B cell (primary cell): Measurements from ENCODE around the gene TMEM38A. TPM values are rescaled to one million over a fixed set of nuclear protein-coding genes. Genes with fewer than 3 reads are reported as not detected.

ENCODE experiments used
- ATAC-seq: fragments of 200-7000 bp; cut with Tn5 transposase; one replicate; pipeline ENCODE4 v1.10.0; 2021; ENCODE audit warnings: low read depth, mild to moderate bottlenecking, moderate number of reproducible peaks, moderate library complexity
- CTCF ChIA-PET: fragments of 350-600 bp; sonication (Branson Sonifier 250); formaldehyde crosslinking; loops from one replicate; lab custom pipeline; 2021; ENCODE audit warnings: antibody characterized with exemption, inconsistent platforms; lab: Charles Lee
- POLR2A ChIA-PET: fragments of 350-600 bp; sonication (Branson Sonifier 250); formaldehyde crosslinking; loops from one replicate; lab custom pipeline; 2021; ENCODE audit warnings: antibody characterized with exemption; lab: Charles Lee
- DNase-seq: peaks from one replicate; pipeline ENCODE4 v3.0.0; 2013
- H2AFZ ChIP-seq: 2 replicates; pipeline ENCODE4 v1.6.1; 2012; ENCODE audit warnings: mild to moderate bottlenecking, low read depth, low read length; ENCODE audit not compliant: insufficient read depth, poor library complexity, severe bottlenecking
- H3K27ac ChIP-seq, 2 donors: 1 replicate in 1 of 2; 2 replicates in 1 of 2; pipeline ENCODE4 v1.5.1; 2012 to 2013; ENCODE audit warnings: low read length in 2 of 2, mild to moderate bottlenecking in 2 of 2, moderate library complexity in 1 of 2
- H3K27me3 ChIP-seq, 4 experiments: fragments of 200-600 bp in 1 of 4; sonication (generic) in 1 of 4; replicated peaks in 1 of 4; 1 replicate in 2 of 4; 2 replicates in 2 of 4; pipeline versions ENCODE4 v1.6.1 to v1.7.0; 2013 to 2016; ENCODE audit warnings: low read length in 3 of 4, mild to moderate bottlenecking in 2 of 4, mixed read lengths in 1 of 4, moderate library complexity in 1 of 4; ENCODE audit not compliant: insufficient read depth in 4 of 4, control insufficient read depth in 3 of 4; ENCODE audit errors: control extremely low read depth in 1 of 4
- H3K36me3 ChIP-seq, 2 experiments: replicated peaks in 1 of 2; 1 replicate in 1 of 2; 2 replicates in 1 of 2; pipeline versions ENCODE4 v1.6.1 to v1.7.1; 2013; ENCODE audit warnings: low read length in 1 of 2; ENCODE audit not compliant: insufficient read depth in 2 of 2, control insufficient read depth in 1 of 2; ENCODE audit errors: control extremely low read depth in 1 of 2, extremely low read depth in 1 of 2
- H3K4me1 ChIP-seq, 2 donors: fragments of 200-600 bp in 1 of 2; sonication (generic) in 1 of 2; 1 replicate in 1 of 2; 2 replicates in 1 of 2; pipeline versions ENCODE4 v1.5.1 to v1.6.1; 2013 to 2017; ENCODE audit warnings: low read length in 2 of 2; ENCODE audit not compliant: control insufficient read depth in 2 of 2, insufficient read depth in 2 of 2
- H3K4me2 ChIP-seq: replicated peaks from 2 replicates; pipeline ENCODE3; 2012; ENCODE audit warnings: mild to moderate bottlenecking, low read depth, low read length; ENCODE audit not compliant: poor library complexity, severe bottlenecking
- H3K4me3 ChIP-seq, 5 experiments: fragments of 200-600 bp in 1 of 5; sonication (generic) in 1 of 5; 1 replicate in 3 of 5; 2 replicates in 2 of 5; pipeline versions ENCODE4 v1.5.1 to v1.7.0; 2011 to 2016; ENCODE audit warnings: low read length in 4 of 5, mild to moderate bottlenecking in 4 of 5, low read depth in 2 of 5, control low read depth in 1 of 5, moderate library complexity in 1 of 5; ENCODE audit not compliant: insufficient read depth in 1 of 5; ENCODE audit errors: control extremely low read depth in 1 of 5, extremely low read depth in 1 of 5
- H3K79me2 ChIP-seq: fragments of 200-600 bp; sonication (generic); one replicate; pipeline ENCODE4 v1.6.0; 2016; ENCODE audit warnings: low read length; ENCODE audit not compliant: control insufficient read depth, insufficient read depth
- H3K9ac ChIP-seq: fragments of 200-600 bp; sonication (generic); 2 replicates; pipeline ENCODE4 v1.6.1; 2017; ENCODE audit warnings: mild to moderate bottlenecking, low read length, moderate library complexity
- H3K9me3 ChIP-seq, 3 donors: one replicate each; pipeline versions ENCODE4 v1.6.1 to v1.7.1; 2013; ENCODE audit warnings: low read length in 2 of 3; ENCODE audit not compliant: control insufficient read depth in 2 of 3, insufficient read depth in 1 of 3; ENCODE audit errors: control extremely low read depth in 1 of 3
- H4K20me1 ChIP-seq: 2 replicates; pipeline ENCODE4 v1.6.0; 2012; ENCODE audit warnings: mild to moderate bottlenecking, low read length; ENCODE audit not compliant: insufficient read depth, control insufficient read depth, poor library complexity, severe bottlenecking
- H3K27ac Mint-ChIP-seq: one replicate; pipeline ENCODE4 v1.8.0; 2021; ENCODE audit warnings: mixed read lengths
- H3K27me3 Mint-ChIP-seq: one replicate; pipeline ENCODE4 v1.8.0; 2021; ENCODE audit warnings: mixed read lengths
- H3K4me1 Mint-ChIP-seq: one replicate; pipeline ENCODE4 v1.8.0; 2021; ENCODE audit warnings: mixed read lengths
- H3K4me3 Mint-ChIP-seq: one replicate; pipeline ENCODE4 v1.8.0; 2021; ENCODE audit warnings: mixed read lengths
- H3K9me3 Mint-ChIP-seq: one replicate; pipeline ENCODE4 v1.8.0; 2022; ENCODE audit warnings: mixed read lengths; ENCODE audit not compliant: insufficient read depth
- EZH2 ChIP-seq: IDR thresholded peaks from 2 replicates; pipeline ENCODE4 v1.6.1; 2012; ENCODE audit warnings: borderline replicate concordance, low read depth, mild to moderate bottlenecking, moderate library complexity, low read length; ENCODE audit not compliant: insufficient read depth, poor library complexity, severe bottlenecking
- WGBS: methylation state at CpG from one replicate; pipeline ENCODE4 v1.1.5; 2013; ENCODE audit warnings: missing lambda C conversion rate; ENCODE audit not compliant: insufficient coverage; 5-methylcytosine and 5-hydroxymethylcytosine counted together
- intact Hi-C: fragments of 100-400 bp; cut with micrococcal nuclease; formaldehyde crosslinking; loops from one replicate; pipeline ENCODE4 v1.10.0; 2022
- polyA plus RNA-seq: library from polyadenylated mRNA; depleted of rRNA; stranded (reverse); fragments of >200 nt; gene quantifications from 2 replicates; pipeline ENCODE4 v1.2.3, GENCODE V29; 2012
- total RNA-seq, 2 donors: library from RNA; stranded (reverse); fragments of 120-200 nt in 1 of 2; gene quantifications; 1 replicate in 1 of 2; 2 replicates in 1 of 2; pipeline versions ENCODE4 v1.2.3 to v1.2.4, GENCODE V29; 2013 to 2022
- TF ChIP-seq, protein P1 (sequence below): fragments of 200-600 bp; IDR thresholded peaks from one replicate; pipeline ENCODE4 v1.8.0; 2022; ENCODE audit warnings: antibody characterized with exemption, mild to moderate bottlenecking

The TMEM38A gene
- total and polyA plus RNA-seq, 2 donors (not counting 1 experiment from before 2014, with no cell fraction given) = 5.7 to 7.1 TPM

DNA sequence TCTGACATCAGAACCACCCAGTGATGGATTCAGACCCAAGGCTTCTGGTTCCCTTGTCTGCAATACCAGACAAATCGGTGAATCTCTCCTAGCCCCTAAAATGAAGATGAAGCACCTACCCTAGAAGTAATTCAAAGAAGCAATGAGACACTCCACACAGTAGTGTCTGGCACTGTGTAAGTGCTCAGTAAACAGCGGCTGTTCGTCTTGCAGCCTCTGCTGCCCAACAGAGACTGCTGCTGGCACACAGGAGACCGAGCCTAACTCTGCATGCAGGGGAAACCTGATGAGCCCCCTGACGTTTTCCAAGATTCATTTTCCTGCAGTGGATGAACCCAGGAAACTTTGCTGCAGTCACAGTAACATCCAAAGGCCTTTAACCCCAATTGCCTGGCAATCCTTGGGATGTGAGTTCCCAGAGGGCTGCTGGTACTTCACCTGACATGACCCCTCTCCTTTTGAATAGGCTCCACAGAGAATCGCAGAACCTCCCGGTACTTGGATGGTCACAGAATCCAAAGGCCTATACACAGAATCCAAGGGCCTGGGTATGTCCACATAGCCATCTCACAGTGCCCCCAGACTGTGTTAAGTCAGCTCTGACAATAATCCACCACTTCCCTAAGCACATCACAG, 39.7 kb upstream of the TMEM38A start:
- DNase-seq (no peak), ATAC-seq (no peak)
- H3K4me3 ChIP-seq = no peak overlapping the region
- H3K36me3 ChIP-seq = peaks cover 0 to 36% of the 10 kb centered on the region in 2 experiments
- peaks cover 30 to 47% of the 10 kb centered on the region in 2 donors for H3K4me1 ChIP-seq
- no peak overlapping the region for H3K4me2 ChIP-seq
- H4K20me1 ChIP-seq = peaks cover 98% of the 10 kb centered on the region
- 99% methylated on average over 7 of the region's 7 CpGs for WGBS
- no peak overlapping the region for H3K9ac ChIP-seq
- H3K27ac Mint-ChIP-seq = no peak overlapping the region
- peaks cover 85% of the 10 kb centered on the region for H3K4me1 Mint-ChIP-seq
- no peak overlapping the region for H3K4me3 Mint-ChIP-seq
- no peak overlapping the region for H2AFZ ChIP-seq
- H3K79me2 ChIP-seq = peaks cover 100% of the 10 kb centered on the region
- ChIA-PET POLR2A (no interaction called here), CTCF (no interaction called here)
- H3K27me3 ChIP-seq = no peaks in the 10 kb centered on the region
- TF ChIP-seq EZH2 = no peak
- TF ChIP-seq, protein P1, sequence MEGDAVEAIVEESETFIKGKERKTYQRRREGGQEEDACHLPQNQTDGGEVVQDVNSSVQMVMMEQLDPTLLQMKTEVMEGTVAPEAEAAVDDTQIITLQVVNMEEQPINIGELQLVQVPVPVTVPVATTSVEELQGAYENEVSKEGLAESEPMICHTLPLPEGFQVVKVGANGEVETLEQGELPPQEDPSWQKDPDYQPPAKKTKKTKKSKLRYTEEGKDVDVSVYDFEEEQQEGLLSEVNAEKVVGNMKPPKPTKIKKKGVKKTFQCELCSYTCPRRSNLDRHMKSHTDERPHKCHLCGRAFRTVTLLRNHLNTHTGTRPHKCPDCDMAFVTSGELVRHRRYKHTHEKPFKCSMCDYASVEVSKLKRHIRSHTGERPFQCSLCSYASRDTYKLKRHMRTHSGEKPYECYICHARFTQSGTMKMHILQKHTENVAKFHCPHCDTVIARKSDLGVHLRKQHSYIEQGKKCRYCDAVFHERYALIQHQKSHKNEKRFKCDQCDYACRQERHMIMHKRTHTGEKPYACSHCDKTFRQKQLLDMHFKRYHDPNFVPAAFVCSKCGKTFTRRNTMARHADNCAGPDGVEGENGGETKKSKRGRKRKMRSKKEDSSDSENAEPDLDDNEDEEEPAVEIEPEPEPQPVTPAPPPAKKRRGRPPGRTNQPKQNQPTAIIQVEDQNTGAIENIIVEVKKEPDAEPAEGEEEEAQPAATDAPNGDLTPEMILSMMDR = no peak
- no peaks in the 10 kb centered on the region for H3K9me3 ChIP-seq
- intact Hi-C loops = no loop called here
- H3K27ac ChIP-seq = no peak overlapping the region
- no peaks in the 10 kb centered on the region for H3K27me3 Mint-ChIP-seq
- H3K9me3 Mint-ChIP-seq = no peaks in the 10 kb centered on the region

DNA sequence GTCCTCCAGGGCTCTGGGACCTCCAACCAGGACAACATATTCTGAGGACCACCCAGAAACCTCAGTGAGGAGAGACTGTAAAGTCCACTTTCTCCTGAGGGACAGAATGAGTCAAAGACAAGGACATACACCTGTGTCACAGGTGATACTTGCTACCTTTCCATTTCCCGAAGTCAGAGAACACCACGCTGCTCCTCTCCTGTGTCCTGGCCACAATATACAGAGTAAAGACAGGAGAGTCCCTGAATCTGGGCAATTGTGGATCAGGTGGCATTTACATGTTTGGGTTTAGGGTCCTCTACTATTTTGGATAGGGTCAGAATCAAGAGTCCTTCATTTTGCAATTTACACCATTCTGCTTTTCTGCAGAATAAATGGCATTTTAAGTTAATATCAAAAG, 37.9 kb upstream of the TMEM38A start:
- DNase-seq (no peak), ATAC-seq (no peak)
- no peaks in the 10 kb centered on the region for H3K9me3 ChIP-seq
- Mint-ChIP-seq H3K27me3 (no peaks in the 10 kb centered on the region), H3K27ac (no peak overlapping the region), H3K9me3 (no peaks in the 10 kb centered on the region), H3K4me1 (peaks cover 77% of the 10 kb centered on the region), H3K4me3 (no peak overlapping the region)
- H3K27me3 ChIP-seq = no peaks in the 10 kb centered on the region
- H3K4me2 ChIP-seq = no peak overlapping the region
- ChIA-PET CTCF (interaction anchor here (1.4 to 2.7 kb wide), 3 partner anchors 33 to 39 kb away, joined by 3 to 12 read pairs (median 4); no protein-coding TSS in a partner anchor), POLR2A (no interaction called here)
- no peak overlapping the region for H3K9ac ChIP-seq
- intact Hi-C loops = no loop called here
- peaks cover 100% of the 10 kb centered on the region for H3K79me2 ChIP-seq
- peaks cover 95% of the 10 kb centered on the region for H4K20me1 ChIP-seq
- WGBS = no CpG with 5 or more reads among the region's 2 CpGs
- TF ChIP-seq, protein P1 = no peak
- no peak for TF ChIP-seq EZH2
- peaks cover 0 to 36% of the 10 kb centered on the region in 2 experiments for H3K36me3 ChIP-seq
- H2AFZ ChIP-seq = no peak overlapping the region
- peaks cover 27 to 43% of the 10 kb centered on the region in 2 donors for H3K4me1 ChIP-seq
- no peak overlapping the region for H3K4me3 ChIP-seq
- H3K27ac ChIP-seq = no peak overlapping the region
